ENCODE data around the gene NDRG2. TPM values are rescaled to one million over a fixed set of nuclear protein-coding genes. Genes with fewer than 3 reads are reported as not detected.

NDRG2 gene
- total RNA-seq, 2 donors from 2014 or later = 29.8 to 38.2 TPM

DNA sequence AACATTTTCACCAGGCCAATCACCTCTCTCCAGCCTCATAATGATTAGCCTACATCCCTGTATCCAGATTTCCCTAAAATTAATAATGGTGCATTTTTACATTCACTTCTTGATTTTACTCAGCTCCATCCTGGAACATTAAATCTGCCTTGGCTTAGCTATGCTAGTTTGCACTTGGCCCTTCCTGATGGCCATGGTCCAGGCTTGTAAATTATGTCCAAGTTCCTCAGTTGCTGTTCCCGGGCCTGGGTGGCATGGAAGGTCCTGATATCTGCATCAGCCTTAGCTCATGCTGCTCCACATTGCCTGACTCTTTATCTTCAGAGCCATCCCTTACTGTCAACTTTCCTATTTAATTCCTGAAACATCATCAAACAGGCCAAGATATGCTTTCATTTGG lies 46.2 kb downstream of the NDRG2 start:
- Mint-ChIP-seq H3K4me1 (peaks cover 2% of the 10 kb centered on the region), H3K36me3 (ENCODE audit: low read depth) (no peaks in the 10 kb centered on the region), H3K27ac (no peak overlapping the region), H3K27me3 (peaks cover 34% of the 10 kb centered on the region), H3K4me3 (no peak overlapping the region)
- ATAC-seq (no peak), DNase-seq (no peak)
- H3K9me3 ChIP-seq (ENCODE audit: control insufficient read depth, low read length, poor library complexity, severe bottlenecking) = no peaks in the 10 kb centered on the region

DNA sequence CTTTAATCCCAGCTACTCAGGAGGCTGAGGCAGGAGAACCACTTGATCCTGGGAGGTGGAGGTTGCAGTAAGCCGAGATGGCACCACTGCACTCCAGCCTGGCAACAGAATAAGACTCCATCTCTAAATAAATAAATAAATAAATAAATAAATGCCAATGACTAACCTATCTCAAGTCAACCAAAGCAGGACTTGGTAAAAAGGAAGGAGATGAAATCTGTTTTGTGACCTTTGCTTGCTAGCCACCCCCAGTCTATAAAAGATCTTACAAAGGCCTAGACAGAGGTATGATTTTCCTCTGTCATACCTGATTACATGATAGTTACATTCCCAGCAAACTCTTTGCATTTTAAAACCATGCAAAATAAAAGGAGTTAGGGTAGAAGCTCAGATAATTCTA lies 48.6 kb downstream of the NDRG2 start:
- no peaks in the 10 kb centered on the region for H3K9me3 ChIP-seq (ENCODE audit: control insufficient read depth, low read length, poor library complexity, severe bottlenecking)
- Mint-ChIP-seq H3K27ac (no peak overlapping the region), H3K4me1 (peaks cover 5% of the 10 kb centered on the region), H3K4me3 (no peak overlapping the region), H3K36me3 (ENCODE audit: low read depth) (no peaks in the 10 kb centered on the region), H3K27me3 (peaks cover 37% of the 10 kb centered on the region)
- ATAC-seq (no peak), DNase-seq (no peak)

DNA sequence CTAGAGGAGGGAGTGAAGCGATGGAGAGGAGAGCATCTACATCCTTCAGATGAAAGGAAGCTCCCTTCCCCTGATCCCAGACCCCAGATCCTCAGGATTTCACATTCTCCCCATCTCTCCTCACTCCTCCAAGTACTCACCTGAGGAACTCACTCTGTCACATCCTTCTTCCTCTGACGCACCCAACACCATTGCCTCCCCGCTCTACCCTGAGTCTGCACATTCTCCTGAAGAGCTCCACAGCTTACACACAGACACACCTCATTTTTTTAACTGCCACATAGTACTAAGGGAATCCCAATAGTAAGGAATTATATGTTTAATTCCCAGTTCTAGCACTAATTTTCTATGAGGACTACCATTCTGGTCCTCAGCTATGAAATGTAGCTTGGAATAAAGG lies 51.4 kb downstream of the NDRG2 start:
- H3K4me1 Mint-ChIP-seq = peaks cover 11% of the 10 kb centered on the region
- H3K27ac Mint-ChIP-seq = no peak overlapping the region

DNA sequence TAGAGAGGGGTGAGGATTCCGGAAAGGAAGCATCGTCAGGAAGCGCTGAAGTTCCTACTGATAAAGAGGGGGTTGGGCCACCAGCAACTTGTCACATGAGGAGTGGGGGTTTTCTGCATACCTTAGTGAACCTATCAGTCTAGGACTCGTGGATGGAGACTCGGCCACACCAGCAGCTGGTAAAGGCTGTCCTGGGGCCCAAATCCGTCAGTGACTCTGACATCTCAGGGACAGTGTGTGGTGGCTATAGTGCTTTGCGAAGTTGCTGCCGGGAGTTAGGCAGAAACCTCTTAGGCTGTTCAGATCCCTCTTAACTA lies 53.2 kb downstream of the NDRG2 start:
- peak overlapping the region; percentile 84 for H3K27ac Mint-ChIP-seq
- DNase-seq = no peak

More for the DNA sequence above, 51.4 kb downstream of the NDRG2 start:
- Mint-ChIP-seq H3K27me3 (peaks cover 24% of the 10 kb centered on the region), H3K36me3 (ENCODE audit: low read depth) (no peaks in the 10 kb centered on the region), H3K4me3 (no peak overlapping the region)
- ATAC-seq (no peak), DNase-seq (no peak)
- H3K9me3 ChIP-seq (ENCODE audit: control insufficient read depth, low read length, poor library complexity, severe bottlenecking) = no peaks in the 10 kb centered on the region

DNA sequence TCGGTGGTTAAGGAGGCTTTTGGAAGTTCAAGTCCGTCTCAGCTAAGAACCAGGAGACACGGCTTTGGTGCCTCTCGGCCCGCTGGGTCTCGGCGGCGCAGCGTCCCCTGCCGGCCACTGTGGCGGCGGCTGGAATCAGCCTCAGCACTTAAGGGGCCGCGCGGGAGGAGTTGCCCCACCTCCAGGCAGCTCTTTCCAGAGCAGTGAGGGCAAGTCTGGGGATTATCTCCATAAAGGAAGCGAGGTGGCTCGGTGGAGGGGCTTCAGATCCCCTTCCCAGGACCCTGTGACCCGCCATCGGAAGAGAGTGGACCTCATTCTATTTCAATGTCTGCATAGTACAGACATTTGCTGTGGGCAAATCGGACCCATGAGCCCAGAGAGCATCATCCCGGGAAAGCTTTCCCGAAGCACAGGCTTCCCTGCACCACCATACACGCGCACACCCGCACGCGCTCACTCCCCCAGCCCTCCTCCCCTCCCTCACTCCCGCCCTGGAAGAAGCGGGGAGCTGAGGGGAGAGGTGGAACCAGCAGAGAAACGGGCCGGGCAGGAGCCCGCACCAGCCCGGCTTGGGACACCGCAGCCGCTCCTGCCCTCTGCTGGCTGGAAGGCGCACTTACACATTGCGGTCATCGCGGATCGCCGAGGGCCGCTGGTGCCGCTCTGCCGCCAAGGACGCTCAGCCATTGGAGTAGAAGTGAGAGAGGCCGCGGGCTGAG lies 53.7 kb downstream of the NDRG2 start:
- Mint-ChIP-seq H3K36me3 (ENCODE audit: low read depth) (peaks cover 4% of the 10 kb centered on the region), H3K27ac (peak overlapping the region; percentile 84), H3K4me1 (peaks cover 15% of the 10 kb centered on the region), H3K27me3 (peaks cover 39% of the 10 kb centered on the region), H3K4me3 (peak overlapping the region; percentile 90)
- ATAC-seq (peak; percentile 92), DNase-seq (peak; percentile 65 to 74 (median 67))
- H3K9me3 ChIP-seq (ENCODE audit: control insufficient read depth, low read length, poor library complexity, severe bottlenecking) = no peaks in the 10 kb centered on the region

More for the DNA sequence above, 53.2 kb downstream of the NDRG2 start:
- Mint-ChIP-seq H3K36me3 (ENCODE audit: low read depth) (peaks cover 4% of the 10 kb centered on the region), H3K4me1 (peaks cover 15% of the 10 kb centered on the region), H3K4me3 (peak overlapping the region; percentile 90), H3K27me3 (peaks cover 39% of the 10 kb centered on the region)
- no peak for ATAC-seq
- no peaks in the 10 kb centered on the region for H3K9me3 ChIP-seq (ENCODE audit: control insufficient read depth, low read length, poor library complexity, severe bottlenecking)

DNA sequence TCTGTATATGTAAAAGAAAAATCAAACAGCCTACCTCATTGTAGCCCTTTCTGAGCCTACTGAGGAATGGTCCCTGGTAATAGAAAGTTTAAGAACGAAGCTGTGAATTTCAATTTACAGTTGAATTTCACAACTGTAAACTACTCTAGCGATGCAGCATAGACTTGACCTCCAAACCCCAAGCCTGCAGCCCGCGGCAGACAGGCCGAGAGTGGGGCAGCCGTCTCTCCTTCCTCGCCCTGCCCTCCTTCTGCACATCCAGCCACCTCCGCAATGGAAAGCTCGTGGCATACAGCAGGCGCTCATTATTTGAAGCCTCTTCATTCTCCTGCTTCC lies 54.2 kb downstream of the NDRG2 start:
- peaks cover 15% of the 10 kb centered on the region for H3K4me1 Mint-ChIP-seq
- peak overlapping the region; percentile 90 for H3K4me3 Mint-ChIP-seq
- ATAC-seq (peak; percentile 2), DNase-seq (no peak)
- peaks cover 39% of the 10 kb centered on the region for H3K27me3 Mint-ChIP-seq
- peaks cover 4% of the 10 kb centered on the region for H3K36me3 Mint-ChIP-seq (ENCODE audit: low read depth)
- H3K27ac Mint-ChIP-seq = peak overlapping the region; percentile 84
- no peaks in the 10 kb centered on the region for H3K9me3 ChIP-seq (ENCODE audit: control insufficient read depth, low read length, poor library complexity, severe bottlenecking)

DNA sequence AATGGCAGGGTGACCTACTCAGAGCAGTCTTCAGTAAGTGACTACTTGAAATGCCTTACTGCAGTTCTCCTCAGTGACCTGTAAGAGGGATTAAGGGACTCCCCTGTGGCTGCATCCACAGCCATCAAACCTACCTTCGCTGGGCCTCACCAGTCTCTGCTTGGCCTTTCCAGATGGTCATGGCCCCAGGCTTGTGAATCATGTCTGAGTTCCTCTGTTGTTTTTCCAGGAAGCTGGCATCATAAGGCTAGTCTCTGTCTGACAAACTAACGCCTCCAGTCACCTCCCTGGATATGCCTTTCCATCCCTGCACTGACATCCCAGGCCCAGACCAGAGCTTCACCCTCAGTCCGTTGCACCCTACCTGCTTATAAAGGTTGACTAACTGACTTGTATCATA lies 55.5 kb downstream of the NDRG2 start:
- Mint-ChIP-seq H3K4me1 (peaks cover 15% of the 10 kb centered on the region), H3K27me3 (peaks cover 47% of the 10 kb centered on the region)

More for the DNA sequence above, 55.5 kb downstream of the NDRG2 start:
- no peak overlapping the region for H3K4me3 Mint-ChIP-seq
- peaks cover 4% of the 10 kb centered on the region for H3K36me3 Mint-ChIP-seq (ENCODE audit: low read depth)
- no peaks in the 10 kb centered on the region for H3K9me3 ChIP-seq (ENCODE audit: control insufficient read depth, low read length, poor library complexity, severe bottlenecking)
- no peak overlapping the region for H3K27ac Mint-ChIP-seq
- DNase-seq (no peak), ATAC-seq (no peak)

Other genes starting within 250 kb of the NDRG2 start
- 1 to 10 TPM; 2.9 to 4.1 TPM for gene RNASE6, start 243.8 kb downstream of the NDRG2 start, total RNA-seq
- gene RNASE1, start 222.2 kb downstream of the NDRG2 start, total RNA-seq = not detected
- not detected for gene RNASE3, start 133.7 kb downstream of the NDRG2 start, total RNA-seq
- gene RNASE2, start 69.6 kb downstream of the NDRG2 start, total RNA-seq = 1 to 10 TPM in 1 of 2 donors, not detected in 1; 1.2 TPM
- 10 to 100 TPM; 76.6 to 91.2 TPM for gene METTL17, start 35.1 kb downstream of the NDRG2 start, total RNA-seq
- not detected for gene SLC39A2, start 25.8 kb downstream of the NDRG2 start, total RNA-seq
- gene TPPP2, start 5.2 kb upstream of the NDRG2 start, total RNA-seq = not detected
- gene RNASE13, start 9.7 kb upstream of the NDRG2 start, total RNA-seq = not detected
- not detected for gene RNASE7, start 17.3 kb upstream of the NDRG2 start, total RNA-seq
- gene RNASE8, start 32.8 kb upstream of the NDRG2 start, total RNA-seq = not detected
- 10 to 100 TPM; 12.0 to 17.3 TPM for gene ARHGEF40, start 45.2 kb upstream of the NDRG2 start, total RNA-seq
- gene ZNF219, start 73.6 kb upstream of the NDRG2 start, total RNA-seq = 10 to 100 TPM; 13.8 to 20.6 TPM
- 1 to 10 TPM in 1 of 2 donors, not detected in 1; 1.3 TPM for gene TMEM253, start 76.0 kb upstream of the NDRG2 start, total RNA-seq
- not detected for gene OR5AU1, start 131.0 kb upstream of the NDRG2 start, total RNA-seq
- gene HNRNPC, start 244.4 kb upstream of the NDRG2 start, total RNA-seq = 100 to 1,000 TPM; 576 to 580 TPM

Measured in T-helper 17 cell (primary cell).